Gastroesophageal sphincter (tissue), 4 donors: ENCODE data around the gene PRRX2. TPM values are rescaled to one million over a fixed set of nuclear protein-coding genes. Genes with fewer than 3 reads are reported as not detected.

Source experiments
- ATAC-seq: fragments of 150-250 bp; one replicate; pipeline ENCODE4 v1.9.1; 2016; ENCODE audit warnings: mild to moderate bottlenecking, moderate library complexity
- H3K27ac ChIP-seq, 4 donors: fragments of 200-600 bp; sonication (generic) in 3 of 4; 1 replicate in 3 of 4; 2 replicates in 1 of 4; pipeline ENCODE4 v1.5.1; 2016 to 2019
- H3K27me3 ChIP-seq: fragments of 200-600 bp; sonication (generic); one replicate; pipeline ENCODE4 v1.5.1; 2019
- H3K36me3 ChIP-seq, 2 donors: fragments of 200-600 bp; sonication (generic); one replicate each; pipeline ENCODE4 v1.5.1; 2019; ENCODE audit warnings: control low read depth in 1 of 2
- H3K4me1 ChIP-seq, 3 donors: fragments of 200-600 bp; sonication (generic); 1 replicate in 2 of 3; 2 replicates in 1 of 3; pipeline ENCODE4 v1.5.1; 2016 to 2019; ENCODE audit warnings: control low read depth in 2 of 3
- H3K4me3 ChIP-seq, 2 donors: fragments of 200-600 bp; sonication (generic); one replicate each; pipeline ENCODE4 v1.5.1; 2019; ENCODE audit warnings: mild to moderate bottlenecking in 1 of 2, moderate library complexity in 1 of 2
- H3K9me3 ChIP-seq, 3 donors: fragments of 200-600 bp; sonication (generic); one replicate each; pipeline ENCODE4 v1.5.1; 2017 to 2019; ENCODE audit warnings: control low read depth in 2 of 3
- CTCF ChIP-seq, 4 experiments: fragments of 200-600 bp in 2 of 4; fragments of 450-650 bp in 2 of 4; sonication (generic) in 1 of 4; IDR thresholded peaks; one replicate each; pipeline ENCODE4 v1.5.1; 2017 to 2019; ENCODE audit warnings: antibody characterized with exemption in 4 of 4, mild to moderate bottlenecking in 2 of 4, moderate library complexity in 2 of 4
- EP300 ChIP-seq: sonication (generic); formaldehyde crosslinking; IDR thresholded peaks from one replicate; pipeline ENCODE4 v1.6.1; 2017; ENCODE audit warnings: antibody characterized with exemption, mild to moderate bottlenecking
- POLR2A ChIP-seq, 2 donors: fragments of 450-650 bp; IDR thresholded peaks; one replicate each; pipeline ENCODE4 v1.6.1; 2017; ENCODE audit warnings: antibody characterized with exemption in 2 of 2, mild to moderate bottlenecking in 2 of 2, moderate library complexity in 1 of 2
- POLR2AphosphoS5 ChIP-seq: sonication (generic); formaldehyde crosslinking; IDR thresholded peaks from one replicate; pipeline ENCODE4 v1.6.1; 2017; ENCODE audit warnings: antibody characterized with exemption
- WGBS, 2 donors: methylation state at CpG; one replicate each; pipeline ENCODE4 v1.1.5; 2018; ENCODE audit warnings: low coverage in 1 of 2; 5-methylcytosine and 5-hydroxymethylcytosine counted together
- total RNA-seq, 4 donors: library from RNA; depleted of rRNA; stranded (reverse); fragments of >200 nt; gene quantifications; one replicate each; pipeline ENCODE4 v1.1.0, GENCODE V29; 2016

PRRX2 gene
- total RNA-seq, 4 donors from 2014 or later = 0.93 to 12.1 (median 7.1) TPM

- no peak overlapping the region for H3K27ac ChIP-seq
- no peaks in the 10 kb centered on the region for H3K36me3 ChIP-seq
- WGBS, 2 donors = 85% methylated on average over 3 of the region's 5 CpGs; no CpG with 5 or more reads in 1 of the 2 donors
- H3K4me1 ChIP-seq = peaks cover 0 to 25% (median 11%) of the 10 kb centered on the region in 3 donors
- no peaks in the 10 kb centered on the region for H3K27me3 ChIP-seq
- ATAC-seq = no peak
- no peaks in the 10 kb centered on the region for H3K9me3 ChIP-seq
- TF ChIP-seq POLR2A (IDR thresholded peaks at IDR 0.05) (no peak), EP300 (no peak)
- H3K4me3 ChIP-seq = no peak overlapping the region
These were observed 52.5 kb downstream of the PRRX2 start for GRCh38 chr9:129717991-129718390.

GRCh38 chr9:129718647-129719046 is 53.2 kb downstream of the PRRX2 start:
- Histone ChIP-seq H3K36me3 (no peaks in the 10 kb centered on the region), H3K4me3 (no peak overlapping the region), H3K27ac (no peak overlapping the region), H3K4me1 (peaks cover 0 to 24% (median 7%) of the 10 kb centered on the region in 3 donors), H3K27me3 (no peaks in the 10 kb centered on the region), H3K9me3 (no peaks in the 10 kb centered on the region)
- WGBS, 2 donors = 89 to 100% methylated on average over 1 of the region's 5 CpGs
- TF ChIP-seq CTCF (IDR thresholded peaks at IDR 0.05) = no peak
- TF ChIP-seq POLR2A (IDR thresholded peaks at IDR 0.05) = no peak
- ATAC-seq = no peak

GRCh38 chr9:129719135-129719534 is 53.7 kb downstream of the PRRX2 start:
- no peak for ATAC-seq
- no peak overlapping the region for H3K27ac ChIP-seq
- no peaks in the 10 kb centered on the region for H3K9me3 ChIP-seq
- 58 to 90% methylated on average over 2 to 14 of the region's 38 CpGs for whole genome bisulfite sequencing, 2 donors
- H3K36me3 ChIP-seq = no peaks in the 10 kb centered on the region
- H3K4me1 ChIP-seq = peaks cover 0 to 21% (median 7%) of the 10 kb centered on the region in 3 donors
- H3K4me3 ChIP-seq = no peak overlapping the region
- TF ChIP-seq CTCF (IDR thresholded peaks at IDR 0.05) = no peak
- no peak for TF ChIP-seq POLR2A (IDR thresholded peaks at IDR 0.05)
- no peak for TF ChIP-seq EP300
- no peak for TF ChIP-seq POLR2AphosphoS5
- H3K27me3 ChIP-seq = no peaks in the 10 kb centered on the region

- no peaks in the 10 kb centered on the region for H3K9me3 ChIP-seq
- H3K4me3 ChIP-seq = no peak overlapping the region
- H3K27ac ChIP-seq = no peak overlapping the region
- 61 to 92% methylated on average over 2 to 15 of the region's 31 CpGs for WGBS, 2 donors
- TF ChIP-seq CTCF (IDR thresholded peaks at IDR 0.05) (no peak), POLR2AphosphoS5 (no peak), POLR2A (IDR thresholded peaks at IDR 0.05) (no peak), EP300 (no peak)
- H3K36me3 ChIP-seq = no peaks in the 10 kb centered on the region
- no peak for ATAC-seq
- H3K4me1 ChIP-seq = peaks cover 0 to 11% (median under 1%) of the 10 kb centered on the region in 3 donors
- no peaks in the 10 kb centered on the region for H3K27me3 ChIP-seq
These were observed 54.9 kb downstream of the PRRX2 start for GRCh38 chr9:129720181-129720864.

GRCh38 chr9:129720865-129721545 is 55.6 kb downstream of the PRRX2 start:
- Histone ChIP-seq H3K27ac (no peak overlapping the region), H3K4me3 (no peak overlapping the region), H3K4me1 (peaks cover 0 to 11% (median 0%) of the 10 kb centered on the region in 3 donors), H3K27me3 (no peaks in the 10 kb centered on the region), H3K36me3 (no peaks in the 10 kb centered on the region), H3K9me3 (no peaks in the 10 kb centered on the region)
- TF ChIP-seq POLR2A (IDR thresholded peaks at IDR 0.05) (no peak), POLR2AphosphoS5 (no peak), CTCF (IDR thresholded peaks at IDR 0.05) (no peak), EP300 (no peak)
- 86 to 89% methylated on average over 10 to 16 of the region's 25 CpGs for WGBS, 2 donors
- ATAC-seq = no peak
